AG10803 (cell line): Measurements from ENCODE around the gene CPEB2.
A peak's percentile ranks its signal among the peaks of the same experiment; 100 is the strongest.

Source experiments
- DNase-seq: peaks from one replicate; pipeline ENCODE4 v3.0.0; 2010; ENCODE audit warnings: low read depth
- H3K4me3 ChIP-seq: 2 replicates; pipeline ENCODE4 v1.5.1; 2011; ENCODE audit warnings: mild to moderate bottlenecking, low read length, control low read depth
- CTCF ChIP-seq: conservative IDR thresholded peaks from 2 replicates; pipeline ENCODE4 v1.5.1; 2011; ENCODE audit warnings: mild to moderate bottlenecking, low read length, control low read depth, inconsistent platforms

CPEB2 gene

GRCh38 chr4:14985161-14985560 is 17.1 kb upstream of the CPEB2 start:
- no peak overlapping the region for H3K4me3 ChIP-seq
- no peak for DNase-seq
- no peak for TF ChIP-seq CTCF

GRCh38 chr4:14985843-14986242 is 16.4 kb upstream of the CPEB2 start:
- DNase-seq = no peak
- no peak overlapping the region for H3K4me3 ChIP-seq
- no peak for TF ChIP-seq CTCF

GRCh38 chr4:14987054-14987453 is 15.2 kb upstream of the CPEB2 start:
- no peak overlapping the region for H3K4me3 ChIP-seq
- DNase-seq = no peak
- TF ChIP-seq CTCF = no peak

GRCh38 chr4:14990484-14990883 is 11.8 kb upstream of the CPEB2 start:
- H3K4me3 ChIP-seq = no peak overlapping the region
- no peak for DNase-seq
- no peak for TF ChIP-seq CTCF

GRCh38 chr4:14994242-14994641 is 8.0 kb upstream of the CPEB2 start:
- TF ChIP-seq CTCF = no peak
- DNase-seq = peak; percentile 17
- no peak overlapping the region for H3K4me3 ChIP-seq

GRCh38 chr4:15001248-15001868 is 923 bp upstream of the CPEB2 start:
- peak overlapping the region; percentile 69 for H3K4me3 ChIP-seq
- TF ChIP-seq CTCF = no peak
- peak; percentile 95 for DNase-seq

- H3K4me3 ChIP-seq = peak overlapping the region; percentile 86
- TF ChIP-seq CTCF = no peak
- DNase-seq = peak; percentile 87
Measured at GRCh38 chr4:15002659-15003400, 549 bp downstream of the CPEB2 start.
